Skeletal muscle satellite cell (primary cell): ENCODE measurements around the gene RPH3AL.

Experiments
- H3K27me3 ChIP-seq: 2 replicates; pipeline ENCODE4 v1.7.0; 2013; ENCODE audit warnings: low read length; ENCODE audit not compliant: control insufficient read depth, insufficient read depth
- H3K36me3 ChIP-seq: 2 replicates; pipeline ENCODE4 v1.7.0; 2013; ENCODE audit warnings: mild to moderate bottlenecking, control low read depth, low read length; ENCODE audit not compliant: insufficient read depth
- H3K4me1 ChIP-seq: 2 replicates; pipeline ENCODE4 v1.7.0; 2013; ENCODE audit warnings: low read length; ENCODE audit not compliant: control insufficient read depth, insufficient read depth
- H3K4me2 ChIP-seq: 2 replicates; pipeline ENCODE4 v1.7.0; 2013; ENCODE audit warnings: mild to moderate bottlenecking, low read length
- H3K4me3 ChIP-seq: 2 replicates; pipeline ENCODE4 v1.7.0; 2013; ENCODE audit warnings: low read length
- H3K9ac ChIP-seq: 2 replicates; pipeline ENCODE4 v1.7.0; 2013; ENCODE audit warnings: mild to moderate bottlenecking, low read depth, low read length, moderate library complexity
- H3K9me3 ChIP-seq: replicated peaks from 2 replicates; pipeline ENCODE4 v1.7.0; 2013; ENCODE audit warnings: mild to moderate bottlenecking, control low read depth, low read length

RPH3AL gene

GRCh38 chr17:385836-386140 is 33.2 kb upstream of the RPH3AL start:
- H3K4me1 ChIP-seq = peaks cover 7% of the 10 kb centered on the region
- H3K4me3 ChIP-seq = peak overlapping the region; percentile 55
- peak overlapping the region; percentile 68 for H3K4me2 ChIP-seq
- peaks cover 28% of the 10 kb centered on the region for H3K27me3 ChIP-seq
- H3K36me3 ChIP-seq = no peaks in the 10 kb centered on the region
- H3K9ac ChIP-seq = no peak overlapping the region
- no peaks in the 10 kb centered on the region for H3K9me3 ChIP-seq

GRCh38 chr17:385178-385835 is 32.7 kb upstream of the RPH3AL start:
- no peaks in the 10 kb centered on the region for H3K9me3 ChIP-seq
- peak overlapping the region; percentile 55 for H3K4me3 ChIP-seq
- peaks cover 7% of the 10 kb centered on the region for H3K4me1 ChIP-seq
- peaks cover 28% of the 10 kb centered on the region for H3K27me3 ChIP-seq
- peak overlapping the region; percentile 83 for H3K4me2 ChIP-seq
- H3K9ac ChIP-seq = no peak overlapping the region
- H3K36me3 ChIP-seq = no peaks in the 10 kb centered on the region

DNA sequence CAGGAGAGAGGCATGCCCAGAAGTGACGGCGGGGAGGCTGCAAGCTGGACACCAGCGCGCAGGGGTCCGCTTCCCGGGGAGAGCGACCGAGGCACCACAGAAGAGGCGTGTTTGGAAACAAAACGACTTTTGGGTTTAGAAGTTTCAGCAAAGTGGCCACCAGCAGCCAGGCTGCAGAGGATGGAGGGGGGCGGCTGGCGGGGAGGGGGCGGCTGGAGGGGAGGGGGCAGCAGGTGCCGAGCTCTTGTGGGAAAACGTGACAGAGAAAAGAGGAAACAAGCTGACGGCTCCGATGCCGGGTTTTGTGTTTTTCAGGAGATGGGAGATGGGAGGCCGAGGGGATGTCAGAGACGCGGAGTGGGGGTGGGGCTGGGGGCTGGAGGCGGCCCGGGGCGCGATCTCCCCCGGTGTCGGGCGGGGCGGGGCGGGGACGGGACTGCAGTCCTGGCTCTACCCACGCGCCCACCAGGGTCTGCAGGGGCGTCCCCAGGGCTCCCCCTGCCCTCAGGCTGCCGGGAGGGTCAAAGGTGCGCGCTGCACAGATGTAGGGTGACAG is 32.1 kb upstream of the RPH3AL start:
- Histone ChIP-seq H3K4me3 (no peak overlapping the region), H3K36me3 (no peaks in the 10 kb centered on the region), H3K9ac (no peak overlapping the region), H3K4me1 (peaks cover 7% of the 10 kb centered on the region), H3K9me3 (no peaks in the 10 kb centered on the region), H3K4me2 (peak overlapping the region; percentile 83), H3K27me3 (peaks cover 33% of the 10 kb centered on the region)

DNA sequence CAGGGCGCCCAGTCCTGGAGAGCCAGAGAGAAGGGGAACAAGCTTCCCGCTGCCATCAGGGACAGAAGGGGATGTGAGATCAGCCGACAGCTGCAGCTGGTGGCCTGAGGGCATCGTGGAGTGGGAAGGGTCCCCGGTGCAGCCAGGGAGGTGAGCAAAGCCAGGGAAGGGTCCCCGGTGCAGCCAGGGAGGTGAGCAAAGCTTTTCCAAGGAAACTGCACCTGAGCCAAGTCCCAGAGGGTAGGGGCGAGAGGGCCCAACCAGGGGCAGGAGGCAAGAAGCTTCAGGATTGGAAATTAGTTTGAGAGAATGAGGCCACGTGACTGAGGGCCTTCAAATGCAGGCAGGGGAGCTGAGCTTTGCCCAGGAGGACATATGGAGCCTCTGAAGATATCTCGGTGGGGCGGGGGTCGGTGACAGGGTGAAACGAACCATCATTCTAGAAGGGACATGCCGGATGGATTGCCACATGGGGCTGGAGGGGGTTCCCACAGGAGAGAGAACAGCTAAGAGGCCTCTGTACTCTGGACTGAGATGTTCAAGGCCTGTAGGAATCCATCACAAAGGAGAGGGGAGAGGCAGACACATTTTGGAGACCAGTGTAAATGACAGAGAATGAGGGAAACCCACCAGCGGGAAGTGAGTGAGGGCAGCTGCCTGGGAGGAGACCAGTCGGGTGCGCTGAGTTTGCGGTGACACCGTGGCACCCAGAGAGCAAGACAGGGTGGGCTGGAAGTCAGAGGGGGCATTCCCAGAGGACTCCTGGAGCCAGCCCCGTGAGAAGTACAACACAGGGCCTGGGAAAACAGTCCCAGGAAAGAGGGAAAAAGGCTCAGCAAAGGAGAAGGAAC is 31.4 kb upstream of the RPH3AL start:
- no peak overlapping the region for H3K9ac ChIP-seq
- peaks cover 7% of the 10 kb centered on the region for H3K4me1 ChIP-seq
- H3K27me3 ChIP-seq = peaks cover 40% of the 10 kb centered on the region
- no peaks in the 10 kb centered on the region for H3K9me3 ChIP-seq
- no peaks in the 10 kb centered on the region for H3K36me3 ChIP-seq
- no peak overlapping the region for H3K4me3 ChIP-seq
- no peak overlapping the region for H3K4me2 ChIP-seq

- no peak overlapping the region for H3K4me3 ChIP-seq
- peaks cover 40% of the 10 kb centered on the region for H3K27me3 ChIP-seq
- H3K4me2 ChIP-seq = no peak overlapping the region
- no peaks in the 10 kb centered on the region for H3K36me3 ChIP-seq
- H3K9ac ChIP-seq = no peak overlapping the region
- no peaks in the 10 kb centered on the region for H3K9me3 ChIP-seq
- peaks cover 7% of the 10 kb centered on the region for H3K4me1 ChIP-seq
These were observed 30.3 kb upstream of the RPH3AL start for GRCh38 chr17:382644-383533.

- H3K4me3 ChIP-seq = no peak overlapping the region
- peaks cover 7% of the 10 kb centered on the region for H3K4me1 ChIP-seq
- no peaks in the 10 kb centered on the region for H3K36me3 ChIP-seq
- H3K9ac ChIP-seq = no peak overlapping the region
- no peak overlapping the region for H3K4me2 ChIP-seq
- no peaks in the 10 kb centered on the region for H3K9me3 ChIP-seq
- peaks cover 37% of the 10 kb centered on the region for H3K27me3 ChIP-seq
These were observed 29.5 kb upstream of the RPH3AL start for GRCh38 chr17:381941-382643.

GRCh38 chr17:381516-381915 is 28.9 kb upstream of the RPH3AL start:
- no peak overlapping the region for H3K9ac ChIP-seq
- H3K4me2 ChIP-seq = no peak overlapping the region
- no peak overlapping the region for H3K4me3 ChIP-seq
- H3K36me3 ChIP-seq = no peaks in the 10 kb centered on the region
- peaks cover 7% of the 10 kb centered on the region for H3K4me1 ChIP-seq
- H3K27me3 ChIP-seq = peaks cover 36% of the 10 kb centered on the region
- H3K9me3 ChIP-seq = no peaks in the 10 kb centered on the region

DNA sequence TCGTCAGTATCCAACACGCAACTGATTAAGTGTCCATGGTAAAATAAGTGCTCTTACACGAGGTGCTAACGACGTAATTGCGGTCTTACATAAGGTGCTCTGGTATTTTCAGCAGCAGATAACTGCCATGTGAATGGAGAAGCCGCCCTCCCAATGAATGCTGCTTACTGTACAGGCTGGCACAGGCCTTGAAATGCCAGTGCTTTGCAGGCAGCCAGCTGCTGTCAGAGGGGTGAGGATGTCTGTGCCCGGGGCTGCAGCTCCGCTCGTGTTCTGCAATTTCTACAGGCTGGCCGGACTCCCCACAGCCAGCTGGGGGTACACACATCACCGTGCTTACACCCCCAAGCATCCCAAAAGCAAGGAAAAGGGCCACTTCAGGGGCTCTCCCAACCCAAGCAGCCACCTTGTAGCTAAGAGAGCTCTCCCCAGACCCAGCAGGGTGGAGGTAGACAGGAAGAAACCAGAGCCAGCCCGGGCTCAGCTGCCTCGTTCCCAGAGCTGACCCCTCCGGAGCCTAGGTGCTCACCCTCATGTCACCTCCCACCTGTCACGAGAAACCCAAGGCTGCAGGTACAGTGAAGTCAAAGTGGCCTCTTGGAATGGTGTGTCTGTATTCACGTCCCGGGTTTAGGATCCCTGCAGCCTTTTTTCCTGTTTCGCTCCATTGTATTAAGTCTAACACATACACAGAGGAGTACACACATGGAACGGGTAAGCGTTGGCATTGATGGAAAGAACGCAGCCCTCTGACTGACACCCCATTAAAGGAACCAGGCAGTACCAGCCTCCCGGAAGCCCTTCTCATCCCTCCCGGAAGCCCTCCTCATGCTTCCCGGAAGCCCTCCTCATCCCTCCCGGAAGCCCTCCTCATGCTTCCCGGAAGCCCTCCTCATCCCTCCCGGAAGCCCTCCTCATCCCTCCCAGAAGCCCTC is 27.2 kb upstream of the RPH3AL start:
- no peak overlapping the region for H3K4me2 ChIP-seq
- H3K9ac ChIP-seq = no peak overlapping the region
- H3K36me3 ChIP-seq = no peaks in the 10 kb centered on the region
- no peaks in the 10 kb centered on the region for H3K4me1 ChIP-seq
- H3K27me3 ChIP-seq = peaks cover 33% of the 10 kb centered on the region
- no peaks in the 10 kb centered on the region for H3K9me3 ChIP-seq
- H3K4me3 ChIP-seq = no peak overlapping the region

DNA sequence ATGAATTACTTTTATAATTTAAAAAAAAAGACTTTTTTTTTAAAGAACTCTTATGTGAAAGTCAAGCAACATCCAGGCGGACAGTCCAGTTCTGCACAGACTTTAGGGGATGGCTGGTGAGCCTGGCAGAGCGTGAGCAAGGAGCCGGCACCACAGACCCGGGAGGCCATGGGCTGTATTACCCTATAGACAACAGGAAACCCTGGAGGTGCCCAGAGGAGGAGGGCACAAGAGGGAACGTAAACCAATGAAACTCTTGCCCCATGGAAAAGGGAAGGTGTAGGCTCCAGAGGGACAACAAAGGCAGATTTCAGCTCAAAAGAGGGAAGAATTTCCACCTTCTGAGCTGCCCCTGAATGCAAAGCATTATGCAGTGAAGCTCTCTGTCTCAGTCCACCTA is 25.5 kb upstream of the RPH3AL start:
- H3K4me3 ChIP-seq = no peak overlapping the region
- no peaks in the 10 kb centered on the region for H3K4me1 ChIP-seq
- H3K27me3 ChIP-seq = peaks cover 22% of the 10 kb centered on the region
- H3K9me3 ChIP-seq = no peaks in the 10 kb centered on the region
- no peak overlapping the region for H3K4me2 ChIP-seq
- no peak overlapping the region for H3K9ac ChIP-seq
- no peaks in the 10 kb centered on the region for H3K36me3 ChIP-seq
